ENCODE results near the gene SLC23A3. TPM values are rescaled to one million over a fixed set of nuclear protein-coding genes. Genes with fewer than 3 reads are reported as not detected.

SLC23A3 gene
- total RNA-seq, 1 experiment from 2014 or later = 7.1 TPM

GRCh38 chr2:219182331-219183150 is 12.7 kb upstream of the SLC23A3 start:
- Histone ChIP-seq H3K4me2 (no peak overlapping the region), H3K4me3 (no peak overlapping the region), H3K36me3 (ENCODE audit: low read depth) (peaks cover 14% of the 10 kb centered on the region; the same call in 1 of the 2 replicates), H3K27me3 (ENCODE audit: insufficient read depth, low read depth) (no peaks in the 10 kb centered on the region), H3K9me2 (ENCODE audit: insufficient read depth) (no peaks in the 10 kb centered on the region; the same call in 1 of the 2 replicates), H3K9me3 (ENCODE audit: insufficient read depth, low read depth) (no peaks in the 10 kb centered on the region), H2AFZ (no peak overlapping the region), H3K79me2 (ENCODE audit: low read depth) (peaks cover 18% of the 10 kb centered on the region), H3F3A (ENCODE audit: insufficient read depth, low read depth) (peaks cover 16% of the 10 kb centered on the region), H3K4me1 (replicated peaks; ENCODE audit: insufficient read depth) (peaks cover 9% of the 10 kb centered on the region), H3K27ac (no peak overlapping the region), H4K20me1 (ENCODE audit: insufficient read depth) (no peaks in the 10 kb centered on the region; the same call in 1 of the 2 replicates)
- no peak for DNase-seq
- intact Hi-C loops (cut with micrococcal nuclease; ENCODE audit: unreplicated experiment) = no loop called here
- no peak for TF ChIP-seq EZH2 (IDR thresholded peaks at IDR 0.05; ENCODE audit: low read depth)
- TF ChIP-seq CTCF (conservative IDR thresholded peaks at IDR 0.05) = no peak
- CTCF ChIA-PET = no interaction called here
- POLR2A ChIA-PET (ENCODE audit: unreplicated experiment) = no interaction called here
- BruUV-seq (replicated peaks) = no TSS peak

GRCh38 chr2:219181531-219181930 is 11.7 kb upstream of the SLC23A3 start:
- Histone ChIP-seq H4K20me1 (ENCODE audit: insufficient read depth) (no peaks in the 10 kb centered on the region; the same call in 1 of the 2 replicates), H2AFZ (no peak overlapping the region), H3K9me3 (ENCODE audit: insufficient read depth, low read depth) (no peaks in the 10 kb centered on the region), H3K36me3 (ENCODE audit: low read depth) (peaks cover 14% of the 10 kb centered on the region; the same call in 1 of the 2 replicates), H3K9me2 (ENCODE audit: insufficient read depth) (no peaks in the 10 kb centered on the region; the same call in 1 of the 2 replicates), H3K4me2 (no peak overlapping the region), H3K4me1 (replicated peaks; ENCODE audit: insufficient read depth) (peaks cover 9% of the 10 kb centered on the region), H3F3A (ENCODE audit: insufficient read depth, low read depth) (peaks cover 16% of the 10 kb centered on the region), H3K4me3 (no peak overlapping the region), H3K27ac (no peak overlapping the region), H3K27me3 (ENCODE audit: insufficient read depth, low read depth) (no peaks in the 10 kb centered on the region), H3K79me2 (ENCODE audit: low read depth) (peaks cover 18% of the 10 kb centered on the region)
- no TSS peak for BruUV-seq (replicated peaks)
- no peak for TF ChIP-seq CTCF (conservative IDR thresholded peaks at IDR 0.05)
- TF ChIP-seq EZH2 (IDR thresholded peaks at IDR 0.05; ENCODE audit: low read depth) = no peak
- CTCF ChIA-PET = no interaction called here
- no peak for DNase-seq
- intact Hi-C loops (cut with micrococcal nuclease; ENCODE audit: unreplicated experiment) = no loop called here
- POLR2A ChIA-PET (ENCODE audit: unreplicated experiment) = no interaction called here

- POLR2A ChIA-PET (ENCODE audit: unreplicated experiment) = no interaction called here
- no TSS peak for BruUV-seq (replicated peaks)
Measured at GRCh38 chr2:219180961-219181360, 11.1 kb upstream of the SLC23A3 start.

More at GRCh38 chr2:219180961-219181360, 11.1 kb upstream of the SLC23A3 start:
- Histone ChIP-seq H3K4me2 (no peak overlapping the region), H3K9me3 (ENCODE audit: insufficient read depth, low read depth) (no peaks in the 10 kb centered on the region), H3K79me2 (ENCODE audit: low read depth) (peaks cover 20% of the 10 kb centered on the region), H3F3A (ENCODE audit: insufficient read depth, low read depth) (peaks cover 21% of the 10 kb centered on the region), H3K9me2 (ENCODE audit: insufficient read depth) (no peaks in the 10 kb centered on the region), H2AFZ (no peak overlapping the region), H3K4me1 (replicated peaks; ENCODE audit: insufficient read depth) (peaks cover 10% of the 10 kb centered on the region), H3K27ac (no peak overlapping the region), H3K27me3 (ENCODE audit: insufficient read depth, low read depth) (no peaks in the 10 kb centered on the region), H3K36me3 (ENCODE audit: low read depth) (peaks cover 14% of the 10 kb centered on the region; the same call in 1 of the 2 replicates), H4K20me1 (ENCODE audit: insufficient read depth) (no peaks in the 10 kb centered on the region; the same call in 1 of the 2 replicates), H3K4me3 (no peak overlapping the region)
- TF ChIP-seq CTCF (conservative IDR thresholded peaks at IDR 0.05) (no peak), EZH2 (IDR thresholded peaks at IDR 0.05; ENCODE audit: low read depth) (no peak)
- DNase-seq = no peak
- CTCF ChIA-PET = no interaction called here
- intact Hi-C loops (cut with micrococcal nuclease; ENCODE audit: unreplicated experiment) = no loop called here

All from PC-9 (cell line).